ENCODE data around the gene RUNX1.

RUNX1 gene

DNA sequence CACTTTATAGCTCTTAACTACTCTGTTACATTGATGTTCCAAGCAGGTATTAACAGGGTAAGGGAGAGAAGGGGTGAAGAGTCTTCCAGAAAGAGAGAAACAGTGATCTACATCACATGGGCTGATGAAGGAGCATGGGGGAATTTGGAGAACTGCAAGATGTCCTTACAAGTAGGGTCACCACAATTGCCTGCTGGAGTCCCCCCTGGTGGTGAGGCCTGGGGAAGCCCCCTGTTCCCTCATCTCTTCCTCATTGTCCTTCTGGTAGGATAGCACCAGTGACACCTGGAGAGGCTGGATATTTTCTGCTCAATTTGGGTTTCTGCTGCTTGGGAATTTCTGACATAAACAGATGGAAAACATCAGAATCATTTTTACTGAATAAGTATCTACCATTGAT is 126.6 kb downstream of the RUNX1 start:
- no peak overlapping the region for H3K27ac Mint-ChIP-seq
- H3K36me3 Mint-ChIP-seq (ENCODE audit: low read depth): no peaks in the 10 kb centered on the region
- peaks cover 11% of the 10 kb centered on the region for H3K27me3 Mint-ChIP-seq (ENCODE audit: low read depth)
- H3K4me1 Mint-ChIP-seq: peaks cover 7% of the 10 kb centered on the region
- H3K4me3 Mint-ChIP-seq: no peak overlapping the region
- TF ChIP-seq, protein P1, sequence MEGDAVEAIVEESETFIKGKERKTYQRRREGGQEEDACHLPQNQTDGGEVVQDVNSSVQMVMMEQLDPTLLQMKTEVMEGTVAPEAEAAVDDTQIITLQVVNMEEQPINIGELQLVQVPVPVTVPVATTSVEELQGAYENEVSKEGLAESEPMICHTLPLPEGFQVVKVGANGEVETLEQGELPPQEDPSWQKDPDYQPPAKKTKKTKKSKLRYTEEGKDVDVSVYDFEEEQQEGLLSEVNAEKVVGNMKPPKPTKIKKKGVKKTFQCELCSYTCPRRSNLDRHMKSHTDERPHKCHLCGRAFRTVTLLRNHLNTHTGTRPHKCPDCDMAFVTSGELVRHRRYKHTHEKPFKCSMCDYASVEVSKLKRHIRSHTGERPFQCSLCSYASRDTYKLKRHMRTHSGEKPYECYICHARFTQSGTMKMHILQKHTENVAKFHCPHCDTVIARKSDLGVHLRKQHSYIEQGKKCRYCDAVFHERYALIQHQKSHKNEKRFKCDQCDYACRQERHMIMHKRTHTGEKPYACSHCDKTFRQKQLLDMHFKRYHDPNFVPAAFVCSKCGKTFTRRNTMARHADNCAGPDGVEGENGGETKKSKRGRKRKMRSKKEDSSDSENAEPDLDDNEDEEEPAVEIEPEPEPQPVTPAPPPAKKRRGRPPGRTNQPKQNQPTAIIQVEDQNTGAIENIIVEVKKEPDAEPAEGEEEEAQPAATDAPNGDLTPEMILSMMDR (IDR thresholded peaks at IDR 0.05; ENCODE audit: unreplicated experiment in 3 of 3): no peak
- no peaks in the 10 kb centered on the region for H3K9me3 Mint-ChIP-seq

DNA sequence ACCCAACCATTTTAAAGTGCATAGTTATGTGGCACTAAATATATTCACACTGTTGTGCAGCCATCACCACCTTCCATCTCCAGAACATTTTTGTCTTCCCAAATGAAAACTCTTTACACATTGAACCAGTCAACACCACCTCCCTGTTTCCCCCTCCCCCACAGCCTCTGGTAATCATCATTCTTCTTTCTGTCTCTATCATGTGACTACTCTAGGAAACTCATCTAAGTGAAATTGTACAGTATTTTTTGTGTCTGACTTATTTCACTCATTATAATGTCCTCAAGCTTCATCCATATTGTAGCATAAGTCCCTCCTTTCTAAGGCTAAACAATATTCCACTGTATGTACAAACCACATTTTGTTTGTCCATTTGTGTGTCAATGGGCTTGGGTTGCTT is 128.0 kb downstream of the RUNX1 start:
- no peaks in the 10 kb centered on the region for H3K36me3 Mint-ChIP-seq (ENCODE audit: low read depth)
- H3K4me1 Mint-ChIP-seq: peaks cover 5% of the 10 kb centered on the region
- no peak overlapping the region for H3K27ac Mint-ChIP-seq
- peaks cover 11% of the 10 kb centered on the region for H3K27me3 Mint-ChIP-seq (ENCODE audit: low read depth)
- no peak overlapping the region for H3K4me3 Mint-ChIP-seq
- TF ChIP-seq, protein P1 (IDR thresholded peaks at IDR 0.05; ENCODE audit: unreplicated experiment in 3 of 3): no peak
- H3K9me3 Mint-ChIP-seq: no peaks in the 10 kb centered on the region

DNA sequence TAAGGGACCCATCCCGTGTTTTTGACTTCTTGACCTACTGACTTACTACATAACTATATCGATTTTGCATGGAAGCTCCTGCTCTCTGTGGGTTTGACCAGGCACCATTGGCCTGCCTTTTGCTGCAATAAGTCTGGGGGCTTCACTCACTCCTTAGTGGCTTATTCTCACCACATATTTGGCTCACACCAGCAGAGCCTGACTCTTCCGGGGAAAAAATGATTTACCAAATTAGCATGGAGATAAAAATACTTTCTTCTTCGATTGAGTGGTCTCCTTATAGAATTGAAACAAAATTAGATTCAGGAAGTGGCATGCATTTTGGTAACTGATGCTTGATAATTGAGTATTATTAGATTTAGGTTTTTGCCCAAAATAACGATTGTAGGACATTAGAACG is 129.7 kb downstream of the RUNX1 start:
- H3K36me3 Mint-ChIP-seq (ENCODE audit: low read depth): no peaks in the 10 kb centered on the region
- no peak overlapping the region for H3K27ac Mint-ChIP-seq
- H3K27me3 Mint-ChIP-seq (ENCODE audit: low read depth): peaks cover 17% of the 10 kb centered on the region
- peaks cover 19% of the 10 kb centered on the region for H3K4me1 Mint-ChIP-seq
- H3K9me3 Mint-ChIP-seq: no peaks in the 10 kb centered on the region
- TF ChIP-seq, protein P1 (IDR thresholded peaks at IDR 0.05; ENCODE audit: unreplicated experiment in 3 of 3): no peak
- H3K4me3 Mint-ChIP-seq: no peak overlapping the region

DNA sequence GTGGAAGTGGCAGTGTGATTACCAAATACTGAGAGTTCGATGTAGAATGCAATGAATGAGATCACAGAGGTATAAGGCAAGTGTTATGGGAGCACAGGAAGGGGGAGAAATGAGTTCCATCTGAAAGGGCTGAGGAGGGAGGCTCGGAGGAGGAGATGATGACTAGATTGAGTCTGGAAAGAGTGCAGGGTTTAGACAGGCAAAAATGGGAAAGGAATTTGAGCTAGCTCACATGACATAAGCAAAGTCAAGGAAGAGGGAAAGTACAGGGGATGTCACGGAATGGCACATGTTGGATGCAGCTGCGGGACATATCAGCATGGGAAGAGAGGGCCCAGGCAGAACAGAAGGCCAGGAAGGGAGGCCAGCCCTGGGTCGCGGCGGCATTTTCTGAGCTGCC is 132.7 kb downstream of the RUNX1 start:
- H3K36me3 Mint-ChIP-seq (ENCODE audit: low read depth): no peaks in the 10 kb centered on the region
- H3K27ac Mint-ChIP-seq: peak overlapping the region in 1 of 3 experiments; percentile 3

DNA sequence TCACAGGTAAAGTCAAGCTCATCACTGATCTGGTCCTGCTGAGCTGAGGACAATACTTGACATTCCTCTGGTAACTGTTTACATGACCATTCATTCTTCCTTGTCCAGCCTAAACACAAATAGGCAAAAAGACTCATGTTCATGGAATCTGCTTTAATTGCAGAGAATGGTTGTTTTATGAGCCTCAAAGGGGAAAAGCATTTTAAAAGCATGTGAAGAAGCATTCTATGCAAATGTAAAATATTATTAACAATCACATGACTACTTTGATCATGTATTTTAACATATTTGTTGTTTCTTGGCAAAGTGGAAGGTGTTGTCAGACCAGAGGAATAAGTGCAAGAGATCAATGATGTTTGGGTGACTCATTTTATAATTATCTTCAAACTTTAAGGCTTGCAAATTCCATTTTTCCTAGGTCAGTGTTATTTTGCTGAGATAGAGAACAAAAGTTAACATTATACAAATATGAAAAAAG is 133.7 kb downstream of the RUNX1 start:
- TF ChIP-seq, protein P1 (IDR thresholded peaks at IDR 0.05; ENCODE audit: unreplicated experiment in 3 of 3): no peak
- Mint-ChIP-seq H3K9me3 (no peaks in the 10 kb centered on the region), H3K4me3 (no peak overlapping the region), H3K36me3 (ENCODE audit: low read depth) (no peaks in the 10 kb centered on the region), H3K4me1 (peaks cover 41% of the 10 kb centered on the region), H3K27ac (peak overlapping the region in 1 of 3 experiments; percentile 25), H3K27me3 (ENCODE audit: low read depth) (peaks cover 26% of the 10 kb centered on the region)

More for the DNA sequence above, 132.7 kb downstream of the RUNX1 start:
- Mint-ChIP-seq H3K4me3 (no peak overlapping the region), H3K27me3 (ENCODE audit: low read depth) (peaks cover 23% of the 10 kb centered on the region), H3K4me1 (peaks cover 41% of the 10 kb centered on the region), H3K9me3 (no peaks in the 10 kb centered on the region)
- TF ChIP-seq, protein P1 (IDR thresholded peaks at IDR 0.05; ENCODE audit: unreplicated experiment in 3 of 3): no peak

DNA sequence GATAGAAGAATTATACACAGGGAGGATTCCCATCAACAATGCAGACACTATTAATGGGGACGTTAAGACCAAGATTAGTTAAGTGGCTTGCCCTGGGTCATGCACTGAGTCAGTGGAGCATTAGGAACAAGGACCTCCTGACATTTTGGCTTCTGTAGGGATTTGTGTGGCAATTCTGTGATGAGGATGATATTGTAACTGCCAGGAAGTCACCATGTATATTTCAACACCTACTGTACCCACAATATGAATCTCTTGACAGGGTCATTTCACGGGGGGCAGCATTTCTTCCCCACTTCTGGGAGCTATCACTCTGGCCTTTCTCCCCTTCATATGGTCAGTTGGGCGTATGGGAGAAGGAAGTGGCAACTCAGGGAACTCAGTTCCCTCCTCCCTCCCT is 134.9 kb downstream of the RUNX1 start:
- Mint-ChIP-seq H3K4me1 (peaks cover 46% of the 10 kb centered on the region), H3K27me3 (ENCODE audit: low read depth) (peaks cover 26% of the 10 kb centered on the region), H3K9me3 (no peaks in the 10 kb centered on the region)

More for the DNA sequence above, 134.9 kb downstream of the RUNX1 start:
- TF ChIP-seq, protein P1 (IDR thresholded peaks at IDR 0.05; ENCODE audit: unreplicated experiment in 3 of 3): no peak
- H3K27ac Mint-ChIP-seq: peak overlapping the region; percentile 36 to 72 (median 37)
- no peak overlapping the region for H3K4me3 Mint-ChIP-seq
- H3K36me3 Mint-ChIP-seq (ENCODE audit: low read depth): no peaks in the 10 kb centered on the region
